Renal cortex interstitium (tissue), 15 donors: ENCODE results near the gene E2F7. TPM values are rescaled to one million over a fixed set of nuclear protein-coding genes. Genes with fewer than 3 reads are reported as not detected.
"Not testable (repeated sequence)": the region's sequence is repeated elsewhere in the genome, so short reads cannot be mapped to it uniquely, and the experiment has no call there.

Experiments
- DNase-seq, 11 donors: peaks; one replicate each; pipeline ENCODE4 v3.0.0-alpha.2; 2013; ENCODE audit warnings: low read depth in 9 of 11, low spot score in 4 of 11; ENCODE audit errors: extremely low read depth in 1 of 11
- long read RNA-seq, 16 experiments: transcript quantifications; one replicate each; lab custom pipeline, GENCODE V29; 2026
- polyA plus RNA-seq, 3 donors: library from polyadenylated mRNA; unstranded; fragments of 120-200 nt; gene quantifications; one replicate each; pipeline ENCODE4 v1.2.1, GENCODE V29; 2013; ENCODE audit not compliant: insufficient read length in 3 of 3

Gene E2F7
- 1 to 10 TPM; 6.9 to 9.6 (median 7.4) TPM for polyA plus RNA-seq
- long read RNA-seq, donor 1, partial matches to known transcripts: 0 of 1 reads
- long read RNA-seq, donor 1, other reads (novel, unspliced or antisense): 0 of 1 reads
- long read RNA-seq, donor 2, partial matches to known transcripts: 0 of 1 reads
- long read RNA-seq, donor 2, other reads (novel, unspliced or antisense): 0 of 1 reads
- long read RNA-seq, donor 3, full-length matches to known transcripts: 1 of 1 reads
- long read RNA-seq, donor 3, partial matches to known transcripts: 0 of 1 reads
- long read RNA-seq, donor 3, other reads (novel, unspliced or antisense): 0 of 1 reads
- long read RNA-seq, donor 4, partial matches to known transcripts: 0 of 1 reads
- long read RNA-seq, donor 4, other reads (novel, unspliced or antisense): 0 of 1 reads
- long read RNA-seq, donor 5: 0 reads
- long read RNA-seq, donor 6, partial matches to known transcripts: 5 of 6 reads
- long read RNA-seq, donor 6, other reads (novel, unspliced or antisense): 0 of 6 reads
- long read RNA-seq, donor 7, full-length matches to known transcripts: 1 of 1 reads
- long read RNA-seq, donor 7, partial matches to known transcripts: 0 of 1 reads
- long read RNA-seq, donor 7, other reads (novel, unspliced or antisense): 0 of 1 reads
- long read RNA-seq, donor 8, full-length matches to known transcripts: 1 of 1 reads
- long read RNA-seq, donor 8, partial matches to known transcripts: 0 of 1 reads
- long read RNA-seq, donor 8, other reads (novel, unspliced or antisense): 0 of 1 reads
- long read RNA-seq, donor 9, partial matches to known transcripts: 0 of 1 reads
- long read RNA-seq, donor 9, other reads (novel, unspliced or antisense): 0 of 1 reads
- long read RNA-seq, donor 10, partial matches to known transcripts: 0 of 1 reads
- long read RNA-seq, donor 10, other reads (novel, unspliced or antisense): 0 of 1 reads
- long read RNA-seq, donor 11: 0 reads
- long read RNA-seq, donor 12: 0 reads
- long read RNA-seq, donor 13: 0 reads
- long read RNA-seq, donor 14: 0 reads
- long read RNA-seq, donor 15, full-length matches to known transcripts: 1 of 1 reads
- long read RNA-seq, donor 15, partial matches to known transcripts: 0 of 1 reads
- long read RNA-seq, donor 15, other reads (novel, unspliced or antisense): 0 of 1 reads
- long read RNA-seq, donor 16, full-length matches to known transcripts: 6 of 6 reads
- long read RNA-seq, donor 16, partial matches to known transcripts: 0 of 6 reads
- long read RNA-seq, donor 16, other reads (novel, unspliced or antisense): 0 of 6 reads

- DNase-seq: peak; percentile 55 to 89 (median 84)
Observed at GRCh38 chr12:77065361-77066204, at the start of gene E2F7. Gene E2F7, minus strand, starts transcription at chr12:77065569. Its CDS starts 934 bp downstream, at chr12:77064635.

GRCh38 chr12:77113971-77114370, 48.6 kb upstream of the E2F7 start:
- no peak for DNase-seq

- no peak for DNase-seq
Observed at GRCh38 chr12:77108707-77109106, 43.3 kb upstream of the E2F7 start.

- DNase-seq: no peak
Observed at GRCh38 chr12:77107121-77107520, 41.8 kb upstream of the E2F7 start.

- DNase-seq: no peak
Observed at GRCh38 chr12:77104792-77105191, 39.4 kb upstream of the E2F7 start.

GRCh38 chr12:77104286-77104685, 38.9 kb upstream of the E2F7 start:
- DNase-seq: no peak

- no peak for DNase-seq
Observed at GRCh38 chr12:77102691-77103090, 37.3 kb upstream of the E2F7 start.

- DNase-seq: no peak
Observed at GRCh38 chr12:77102123-77102522, 36.8 kb upstream of the E2F7 start.

- no peak for DNase-seq
Observed at GRCh38 chr12:77099799-77100198, 34.4 kb upstream of the E2F7 start.

GRCh38 chr12:77097846-77098245, 32.5 kb upstream of the E2F7 start:
- no peak for DNase-seq

GRCh38 chr12:77092227-77092626, 26.9 kb upstream of the E2F7 start:
- DNase-seq: not testable (repeated sequence)

- DNase-seq: no peak
Observed at GRCh38 chr12:77089686-77090220, 24.4 kb upstream of the E2F7 start.

- DNase-seq: no peak
Observed at GRCh38 chr12:77087427-77087826, 22.1 kb upstream of the E2F7 start.

GRCh38 chr12:77082021-77082420, 16.7 kb upstream of the E2F7 start:
- no peak for DNase-seq

- no peak for DNase-seq
Observed at GRCh38 chr12:77079631-77080030, 14.3 kb upstream of the E2F7 start.

- DNase-seq: no peak
Observed at GRCh38 chr12:77078231-77078630, 12.9 kb upstream of the E2F7 start.

GRCh38 chr12:77076886-77077285, 11.5 kb upstream of the E2F7 start:
- DNase-seq: no peak

- not testable (repeated sequence) for DNase-seq
Observed at GRCh38 chr12:77073894-77074293, 8.5 kb upstream of the E2F7 start.
